OCI-LY3 (cell line): ENCODE data around the gene SALL3.

ENCODE experiments used
- CTCF ChIP-seq: fragments of 200-600, 300-600 bp; sonication (generic); IDR thresholded peaks from 2 replicates; pipeline ENCODE4 v1.5.1; 2014; ENCODE audit warnings: antibody characterized with exemption, low read length, low read depth
- EZH2phosphoT487 ChIP-seq: fragments of 200-600 bp; shearing (Covaris generic); IDR thresholded peaks from 2 replicates; pipeline ENCODE4 v1.6.1; 2018; ENCODE audit warnings: antibody characterized with exemption, mixed run types, low read depth

GRCh38 chr18:78994000-78994399 is 14.4 kb downstream of the SALL3 start:
- TF ChIP-seq CTCF (no peak), EZH2phosphoT487 (no peak)
